Thymus (tissue), 11 donors: ENCODE data around the gene PRR3. TPM values are rescaled to one million over a fixed set of nuclear protein-coding genes. Genes with fewer than 3 reads are reported as not detected.
A peak's percentile ranks its signal among the peaks of the same experiment; 100 is the strongest.

Source experiments
- DNase-seq, 9 donors: peaks; one replicate each; pipeline ENCODE4 v3.0.0-alpha.2; 2013; ENCODE audit warnings: low spot score in 9 of 9, low read depth in 6 of 9, missing footprints in 1 of 9
- H3K27ac ChIP-seq, 2 donors: one replicate each; pipeline ENCODE4 v1.5.1; 2013; ENCODE audit warnings: control low read depth in 1 of 2, low read depth in 1 of 2, low read length in 1 of 2, mild to moderate bottlenecking in 1 of 2, moderate library complexity in 1 of 2
- H3K27me3 ChIP-seq, 2 donors: one replicate each; pipeline ENCODE4 v1.5.1; 2013; ENCODE audit warnings: low read length in 1 of 2; ENCODE audit not compliant: control insufficient read depth in 2 of 2, insufficient read depth in 1 of 2
- H3K36me3 ChIP-seq, 2 donors: one replicate each; pipeline ENCODE4 v1.5.1; 2013; ENCODE audit warnings: low read length in 1 of 2, mild to moderate bottlenecking in 1 of 2, moderate library complexity in 1 of 2; ENCODE audit not compliant: control insufficient read depth in 2 of 2, insufficient read depth in 2 of 2
- H3K4me1 ChIP-seq, 2 donors: one replicate each; pipeline ENCODE4 v1.5.1; 2013; ENCODE audit warnings: low read length in 2 of 2; ENCODE audit not compliant: control insufficient read depth in 2 of 2, insufficient read depth in 2 of 2
- H3K4me3 ChIP-seq, 2 donors: one replicate each; pipeline ENCODE4 v1.5.1; 2013; ENCODE audit warnings: low read length in 2 of 2, control low read depth in 1 of 2, mild to moderate bottlenecking in 1 of 2
- H3K9me3 ChIP-seq, 2 donors: one replicate each; pipeline ENCODE4 v1.5.1; 2013; ENCODE audit warnings: low read length in 1 of 2, mild to moderate bottlenecking in 1 of 2; ENCODE audit not compliant: control insufficient read depth in 2 of 2, insufficient read depth in 1 of 2
- WGBS: extraction: QIAGEN DNeasy Blood & Tissue Kit; methylation state at CpG from one replicate; pipeline ENCODE4 v1.1.7; 2013; 5-methylcytosine and 5-hydroxymethylcytosine counted together
- polyA plus RNA-seq: library from polyadenylated mRNA; stranded (reverse); fragments of 200-250 nt; gene quantifications from one replicate; pipeline ENCODE4 v1.2.3, GENCODE V29; 2013
- total RNA-seq: library from RNA; stranded (reverse); fragments of 120-200 nt; gene quantifications from one replicate; pipeline ENCODE4 v1.2.4, GENCODE V29; 2013
- donor health status: healthy.

The PRR3 gene
- total and polyA plus RNA-seq, 2 donors = 13.0 to 16.7 TPM

DNA sequence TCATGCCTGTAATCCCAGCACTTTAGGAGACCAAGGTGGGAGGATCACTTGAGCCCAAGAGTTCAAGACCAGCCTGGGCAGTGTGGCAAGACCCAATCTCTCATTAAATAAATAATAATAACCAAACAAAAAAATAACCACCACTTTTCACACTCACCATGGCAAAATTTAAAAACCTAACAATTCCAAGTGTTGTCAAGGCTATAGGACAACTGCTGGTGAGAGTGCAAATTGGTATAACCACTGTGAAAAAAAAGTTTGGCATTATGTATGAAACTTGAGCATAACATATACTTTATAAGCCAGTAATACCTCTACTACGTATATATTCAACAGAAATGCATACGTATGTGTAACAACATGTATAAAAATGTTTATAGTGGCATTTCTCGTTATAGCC lies 3.8 kb downstream of the PRR3 start:
- WGBS = 98% methylated on average over 3 of the region's 3 CpGs
- no peaks in the 10 kb centered on the region for H3K9me3 ChIP-seq

GRCh38 chr6:30562470-30563425 lies 5.7 kb downstream of the PRR3 start:
- Histone ChIP-seq H3K27ac (no peak overlapping the region), H3K4me1 (peaks cover 3 to 4% of the 10 kb centered on the region in 2 donors), H3K27me3 (no peaks in the 10 kb centered on the region), H3K36me3 (peaks cover 20 to 29% of the 10 kb centered on the region in 2 donors), H3K9me3 (no peaks in the 10 kb centered on the region), H3K4me3 (no peak overlapping the region)
- DNase-seq = no peak
- 97% methylated on average over 14 of the region's 14 CpGs for WGBS

More for the DNA sequence above, 3.8 kb downstream of the PRR3 start:
- Histone ChIP-seq H3K36me3 (peaks cover 20 to 29% of the 10 kb centered on the region in 2 donors), H3K27me3 (no peaks in the 10 kb centered on the region), H3K4me3 (no peak overlapping the region), H3K27ac (no peak overlapping the region), H3K4me1 (peaks cover 3 to 8% of the 10 kb centered on the region in 2 donors)
- no peak for DNase-seq

- no peaks in the 10 kb centered on the region for H3K9me3 ChIP-seq
- no peak overlapping the region for H3K4me3 ChIP-seq
- WGBS = 95% methylated on average over 1 of the region's 1 CpG
- no peaks in the 10 kb centered on the region for H3K4me1 ChIP-seq
- DNase-seq = no peak
- H3K27ac ChIP-seq = no peak overlapping the region
- H3K36me3 ChIP-seq = peaks cover 20 to 29% of the 10 kb centered on the region in 2 donors
- H3K27me3 ChIP-seq = no peaks in the 10 kb centered on the region
These were observed 7.0 kb downstream of the PRR3 start for GRCh38 chr6:30564114-30564513.

GRCh38 chr6:30565772-30566171 lies 8.7 kb downstream of the PRR3 start:
- no peak for DNase-seq
- peaks cover 5 to 8% of the 10 kb centered on the region in 2 donors for H3K4me1 ChIP-seq
- H3K36me3 ChIP-seq = peaks cover 20 to 29% of the 10 kb centered on the region in 2 donors
- no peaks in the 10 kb centered on the region for H3K9me3 ChIP-seq
- no peak overlapping the region for H3K4me3 ChIP-seq
- H3K27me3 ChIP-seq = no peaks in the 10 kb centered on the region
- no peak overlapping the region for H3K27ac ChIP-seq

GRCh38 chr6:30568245-30568644 lies 11.2 kb downstream of the PRR3 start:
- no peak overlapping the region for H3K4me3 ChIP-seq
- no peak overlapping the region for H3K27ac ChIP-seq
- DNase-seq = no peak
- peaks cover 14 to 23% of the 10 kb centered on the region in 2 donors for H3K4me1 ChIP-seq
- no peaks in the 10 kb centered on the region for H3K27me3 ChIP-seq
- 66% methylated on average over 3 of the region's 3 CpGs for WGBS
- peaks cover 2 to 9% of the 10 kb centered on the region in 2 donors for H3K36me3 ChIP-seq
- H3K9me3 ChIP-seq = no peaks in the 10 kb centered on the region

DNA sequence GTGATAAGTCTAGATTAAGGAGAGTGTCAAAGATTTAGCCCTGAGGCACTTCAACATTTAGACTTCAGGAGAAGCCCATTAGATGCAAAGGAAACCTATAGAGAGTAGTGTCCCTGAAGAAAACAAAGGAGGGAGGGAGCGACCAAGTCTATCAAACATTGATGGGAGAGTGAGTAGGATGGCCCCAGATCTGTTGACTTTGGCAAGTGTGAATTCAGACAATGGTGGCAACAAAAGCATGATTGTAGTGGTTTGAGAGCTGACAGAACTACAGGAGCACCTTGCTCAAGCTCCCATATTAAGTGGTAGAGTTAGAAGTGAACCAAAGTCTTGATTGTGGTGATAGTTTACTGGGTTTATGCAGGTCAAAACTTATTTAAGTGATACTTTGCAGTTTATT lies 13.2 kb downstream of the PRR3 start:
- no peak overlapping the region for H3K27ac ChIP-seq
- 98% methylated on average over 1 of the region's 1 CpG for WGBS
- peak in 1 of 9 donors; percentile 19 for DNase-seq

GRCh38 chr6:30570740-30571074 lies 13.6 kb downstream of the PRR3 start:
- Histone ChIP-seq H3K27ac (peak overlapping the region; percentile 10 to 70), H3K4me3 (peak overlapping the region; percentile 64 to 93), H3K27me3 (no peaks in the 10 kb centered on the region), H3K9me3 (no peaks in the 10 kb centered on the region), H3K36me3 (peaks cover 0 to 11% of the 10 kb centered on the region in 2 donors), H3K4me1 (peaks cover 23 to 29% of the 10 kb centered on the region in 2 donors)
- WGBS = 2% methylated on average over 18 of the region's 18 CpGs
- no peak for DNase-seq

More for the DNA sequence above, 13.2 kb downstream of the PRR3 start:
- H3K4me1 ChIP-seq = peaks cover 23 to 29% of the 10 kb centered on the region in 2 donors
- H3K27me3 ChIP-seq = no peaks in the 10 kb centered on the region
- peaks cover 0 to 6% of the 10 kb centered on the region in 2 donors for H3K36me3 ChIP-seq
- no peak overlapping the region for H3K4me3 ChIP-seq
- H3K9me3 ChIP-seq = no peaks in the 10 kb centered on the region

- Histone ChIP-seq H3K27ac (peak within 1 kb of the TSS; percentile 83 to 89), H3K4me3 (peak within 1 kb of the TSS; percentile 64 to 93), H3K9me3 (no peaks in the 10 kb centered on the region), H3K36me3 (peaks cover 0 to 13% of the 10 kb centered on the region in 2 donors), H3K27me3 (no peaks in the 10 kb centered on the region), H3K4me1 (peaks cover 23 to 29% of the 10 kb centered on the region in 2 donors)
- under 1% methylated on average over 59 of the region's 59 CpGs for WGBS
- DNase-seq = peak; percentile 83 to 99 (median 98)
These were observed 14.1 kb downstream of the PRR3 start, which contains the start of gene ABCF1 for GRCh38 chr6:30571075-30571761. Gene ABCF1 (plus strand): TSS chr6:30571442. CDS start chr6:30571488, 46 bp downstream.

- 2% methylated on average over 8 of the region's 8 CpGs for WGBS
These were observed 14.6 kb downstream of the PRR3 start for GRCh38 chr6:30571762-30572082.

More at GRCh38 chr6:30571762-30572082, 14.6 kb downstream of the PRR3 start:
- peak overlapping the region; percentile 83 to 89 for H3K27ac ChIP-seq
- DNase-seq = no peak
- H3K4me1 ChIP-seq = peaks cover 23 to 29% of the 10 kb centered on the region in 2 donors
- H3K36me3 ChIP-seq = peaks cover 4 to 17% of the 10 kb centered on the region in 2 donors
- H3K9me3 ChIP-seq = no peaks in the 10 kb centered on the region
- peak overlapping the region; percentile 64 to 93 for H3K4me3 ChIP-seq
- no peaks in the 10 kb centered on the region for H3K27me3 ChIP-seq
